GM19463 (cell line): ENCODE data around the gene ITGB1.
A peak's percentile ranks its signal among the peaks of the same experiment; 100 is the strongest.
"Not testable (repeated sequence)": the region's sequence is repeated elsewhere in the genome, so short reads cannot be mapped to it uniquely, and the experiment has no call there.

Source experiments
- ATAC-seq: cut with Tn5 transposase; IDR thresholded peaks from one replicate; pipeline ENCODE4 v1.9.1; 2021; ENCODE audit warnings: mild to moderate bottlenecking, moderate library complexity; ENCODE audit not compliant: unreplicated experiment

ITGB1 gene

DNA sequence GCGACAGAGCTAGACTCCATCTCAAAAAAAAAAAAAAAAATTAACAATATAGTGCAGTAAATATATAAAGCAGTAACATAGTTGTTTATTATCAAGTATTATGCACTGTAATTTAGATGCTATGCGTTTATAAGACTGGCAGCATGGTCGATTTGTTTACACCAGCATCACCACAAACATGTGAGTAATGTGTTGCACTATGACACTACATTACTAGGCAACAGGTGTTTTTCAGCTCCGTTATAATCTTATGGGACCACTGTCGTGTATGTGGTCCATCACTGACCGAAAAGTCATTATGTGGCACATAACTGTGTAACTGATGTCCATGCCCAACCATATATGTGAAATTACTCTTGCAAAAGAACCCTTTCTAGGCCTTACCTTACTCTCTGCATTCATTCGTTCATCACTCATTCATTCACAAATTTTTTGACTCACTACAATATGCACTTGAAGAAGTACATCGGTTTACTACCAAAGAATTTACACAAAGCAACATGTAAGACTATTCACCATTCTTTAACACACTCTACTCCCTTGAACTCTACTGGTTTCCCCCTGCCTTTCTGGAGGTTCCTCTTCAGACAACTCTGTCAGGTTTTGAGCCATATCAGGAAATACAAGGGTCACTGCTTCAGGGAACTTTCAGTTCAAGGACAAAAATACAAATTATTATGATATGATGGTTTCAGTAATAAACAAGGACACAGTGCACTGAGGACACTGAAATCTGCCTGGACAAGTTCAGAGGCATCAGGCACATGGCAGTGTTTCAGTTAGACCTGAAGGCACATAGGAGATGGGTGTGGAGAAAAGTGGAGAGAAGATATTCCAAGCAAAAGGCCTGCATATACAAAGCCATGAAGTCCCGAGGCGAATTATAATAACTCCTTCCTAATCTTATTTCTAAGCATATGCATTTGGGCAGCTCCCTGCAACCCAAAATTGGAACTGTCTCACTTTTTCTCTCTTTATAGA, 17.4 kb downstream of the ITGB1 start:
- ATAC-seq, result peak; percentile 39

DNA sequence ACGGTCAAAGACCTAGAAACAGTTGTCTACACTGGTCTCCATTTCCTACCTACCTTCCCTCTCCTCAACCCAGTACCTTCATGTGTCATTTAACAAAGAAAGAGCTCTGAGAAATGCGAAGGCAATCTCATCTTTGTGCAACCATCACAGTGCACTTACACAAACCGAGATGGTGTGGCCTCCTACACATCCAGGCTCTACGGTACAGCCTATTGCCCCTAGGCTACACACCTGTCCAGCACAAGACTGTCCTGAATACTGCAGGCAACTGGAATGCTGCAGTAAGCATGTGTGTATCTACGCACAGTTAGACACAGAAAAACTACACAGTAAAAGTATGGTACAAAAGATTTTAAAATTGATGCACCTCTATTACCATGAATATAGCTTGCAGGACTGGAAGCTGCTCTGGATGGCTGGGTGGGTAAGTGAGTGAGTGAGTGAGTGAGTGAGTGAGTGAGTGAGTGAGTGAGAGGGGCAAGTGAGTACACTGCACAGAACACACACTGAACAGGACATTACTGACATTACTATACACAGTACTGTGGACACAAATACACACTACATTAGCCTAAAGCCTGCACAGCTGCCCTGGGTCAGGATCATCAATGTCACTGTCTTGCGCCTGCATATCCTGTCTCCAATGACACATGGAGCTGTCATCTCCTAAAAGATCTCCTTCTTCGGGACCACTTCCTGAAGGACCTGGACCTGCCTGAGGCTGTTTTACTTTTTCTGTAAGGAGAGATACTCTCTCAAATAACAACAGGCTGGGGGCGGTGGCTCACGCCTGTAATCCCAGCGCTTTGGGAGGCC, 18.5 kb downstream of the ITGB1 start:
- no peak for ATAC-seq

DNA sequence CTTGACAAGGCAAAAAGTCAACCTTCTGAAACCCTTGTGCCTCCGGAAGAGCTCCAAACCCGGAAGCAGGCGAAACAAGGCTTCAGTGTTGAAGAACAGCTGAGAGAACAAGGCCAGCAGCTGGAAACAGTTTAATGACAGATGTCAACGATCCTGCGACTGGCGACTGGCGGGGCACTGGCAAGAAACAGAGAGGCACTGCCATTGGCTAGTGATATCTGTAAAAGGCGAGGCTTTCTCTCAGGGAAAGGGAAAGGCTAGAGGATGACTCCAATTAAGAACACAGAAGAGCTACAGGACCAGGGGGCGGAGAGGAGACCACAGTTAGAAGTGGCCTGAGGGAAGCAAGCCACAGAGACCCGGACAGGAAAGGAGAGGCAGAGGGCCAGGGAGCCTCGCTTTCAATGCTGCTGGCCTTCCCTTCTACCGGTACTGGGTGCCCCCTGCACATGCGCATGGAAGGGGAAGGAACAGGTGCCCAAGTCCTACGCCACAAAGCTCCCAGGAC, 19.4 kb downstream of the ITGB1 start:
- no peak for ATAC-seq

DNA sequence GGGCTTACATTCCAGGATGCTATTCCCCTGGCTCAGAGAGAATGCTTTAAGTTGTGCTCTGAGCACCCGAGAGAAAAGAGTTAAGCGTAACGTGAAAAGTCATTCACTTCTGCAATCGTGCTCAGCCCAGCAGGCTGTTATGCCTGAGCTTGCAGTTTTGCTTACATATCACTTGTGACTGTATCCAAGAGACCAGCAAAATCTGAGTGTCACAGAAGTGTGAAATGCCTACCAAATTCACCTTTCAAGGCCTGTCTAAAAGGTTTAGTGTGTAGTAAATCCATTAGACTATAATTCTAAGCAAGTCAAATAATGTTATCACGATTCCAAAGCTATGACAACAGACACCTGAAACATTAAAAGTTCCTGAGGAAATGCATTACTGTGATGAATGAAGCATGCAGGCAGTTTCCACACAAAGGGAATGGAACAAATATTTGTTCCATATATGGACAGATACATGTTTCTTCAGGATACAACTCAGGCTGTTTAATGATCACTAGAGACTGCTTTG, 20.1 kb downstream of the ITGB1 start:
- ATAC-seq, result no peak

DNA sequence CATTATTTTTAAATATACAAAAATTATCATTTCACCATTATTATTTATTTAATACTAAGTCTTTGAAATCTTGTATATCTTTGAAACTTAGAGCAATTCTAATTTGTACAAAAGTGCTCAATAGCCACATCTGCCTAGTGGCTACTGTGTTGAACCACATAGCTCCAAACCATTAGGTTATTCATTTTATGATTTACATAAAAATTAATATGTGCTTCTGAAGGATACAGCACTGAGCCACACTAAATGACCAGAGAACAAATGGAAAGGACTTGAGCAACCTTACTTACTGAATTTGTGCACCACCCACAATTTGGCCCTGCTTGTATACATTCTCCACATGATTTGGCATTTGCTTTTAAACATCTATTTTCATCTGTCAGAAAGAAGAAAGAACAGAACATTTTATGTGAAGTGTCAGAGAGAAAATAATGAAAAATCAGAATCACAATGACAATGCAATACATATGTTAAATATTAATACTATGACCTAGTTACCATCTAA, 25.8 kb downstream of the ITGB1 start:
- no peak for ATAC-seq

DNA sequence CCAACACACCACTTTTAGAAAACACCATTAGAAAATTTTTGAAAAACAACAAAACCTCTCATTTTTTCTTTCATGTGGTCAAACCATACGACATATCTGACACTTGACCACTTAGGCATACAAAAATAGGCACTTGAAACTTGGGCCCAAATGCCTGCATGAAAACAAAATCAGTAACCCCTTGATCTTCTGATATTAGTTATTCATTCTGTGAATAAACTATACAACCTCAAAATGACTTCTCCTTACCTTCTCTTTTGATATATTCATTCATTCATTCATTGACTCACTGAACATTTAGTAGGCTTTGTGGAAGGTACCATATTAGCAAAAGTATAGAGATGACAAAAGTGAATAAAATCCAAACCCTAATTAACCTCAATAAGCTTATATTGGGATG, 26.4 kb downstream of the ITGB1 start:
- ATAC-seq, result no peak

DNA sequence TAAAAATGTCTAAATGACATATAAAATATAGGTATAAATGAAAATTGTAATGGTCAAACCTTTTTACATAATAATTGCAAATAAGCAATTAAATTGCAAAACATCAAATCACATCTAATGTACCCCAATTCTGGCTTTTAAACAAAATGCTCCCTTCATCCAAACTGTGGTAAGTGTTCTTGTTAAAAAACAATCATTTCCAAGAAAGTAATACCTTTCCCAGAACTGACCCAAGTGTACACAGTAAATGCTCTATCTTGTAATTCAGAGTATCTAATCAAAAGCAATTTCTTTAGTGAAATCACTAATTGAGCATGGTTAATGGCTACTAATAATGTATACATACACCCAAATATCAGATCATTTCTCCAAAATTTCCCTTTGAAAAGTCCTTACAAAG, 28.0 kb downstream of the ITGB1 start:
- ATAC-seq, result no peak

DNA sequence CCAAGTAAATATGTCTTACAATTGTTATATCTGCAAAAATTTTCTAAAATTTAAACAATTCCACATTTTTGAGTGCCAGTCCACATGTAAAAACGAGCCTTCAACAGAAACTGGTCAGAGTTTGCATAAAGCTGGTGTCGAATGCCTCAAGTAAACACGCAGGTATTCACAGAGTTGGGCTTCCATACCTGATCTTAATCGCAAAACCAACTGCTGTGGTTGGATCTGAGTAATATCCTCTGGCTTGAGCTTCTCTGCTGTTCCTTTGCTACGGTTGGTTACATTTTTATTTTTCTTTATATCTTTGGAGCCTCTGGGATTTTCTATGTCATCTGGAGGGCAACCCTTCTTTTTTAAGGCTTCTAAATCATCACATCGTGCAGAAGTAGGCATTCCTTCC, 28.4 kb downstream of the ITGB1 start:
- no peak for ATAC-seq

DNA sequence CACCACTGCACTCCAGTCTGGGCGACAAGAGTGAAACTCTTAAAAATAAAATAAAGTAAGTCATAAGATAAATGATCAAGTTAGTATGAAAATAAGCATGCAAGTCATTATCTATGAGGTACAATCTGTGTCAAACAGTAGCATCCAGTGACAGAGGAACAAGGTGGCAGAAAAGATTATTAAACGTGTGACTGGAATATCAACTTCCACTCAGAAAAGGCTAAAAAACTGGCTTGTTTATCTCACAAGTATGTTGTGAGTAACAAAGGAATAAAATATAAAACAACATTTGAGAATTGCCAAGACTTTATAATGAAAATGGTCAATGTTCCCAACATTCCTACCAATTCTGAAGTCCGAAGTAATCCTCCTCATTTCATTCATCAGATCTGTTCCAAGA, 30.3 kb downstream of the ITGB1 start:
- ATAC-seq, result no peak

DNA sequence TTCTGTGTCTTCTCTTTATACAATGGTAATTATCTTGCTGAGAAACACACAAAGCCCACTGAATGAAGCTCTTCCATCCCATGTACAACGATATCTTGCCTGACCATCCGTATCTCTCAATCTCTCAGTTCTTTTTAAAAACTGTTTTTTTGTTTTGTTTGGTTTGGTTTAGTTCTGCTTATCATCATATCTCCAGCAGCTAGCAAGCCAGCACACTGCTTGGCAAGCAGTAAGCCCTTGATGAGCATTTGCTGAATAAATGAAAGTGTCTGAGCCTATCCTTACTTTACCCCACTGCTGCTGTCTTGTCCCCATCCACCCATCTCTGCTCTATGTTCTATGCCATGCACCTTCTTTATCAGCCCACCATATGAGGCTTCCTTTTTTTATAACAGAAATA, 34.2 kb downstream of the ITGB1 start:
- no peak for ATAC-seq

DNA sequence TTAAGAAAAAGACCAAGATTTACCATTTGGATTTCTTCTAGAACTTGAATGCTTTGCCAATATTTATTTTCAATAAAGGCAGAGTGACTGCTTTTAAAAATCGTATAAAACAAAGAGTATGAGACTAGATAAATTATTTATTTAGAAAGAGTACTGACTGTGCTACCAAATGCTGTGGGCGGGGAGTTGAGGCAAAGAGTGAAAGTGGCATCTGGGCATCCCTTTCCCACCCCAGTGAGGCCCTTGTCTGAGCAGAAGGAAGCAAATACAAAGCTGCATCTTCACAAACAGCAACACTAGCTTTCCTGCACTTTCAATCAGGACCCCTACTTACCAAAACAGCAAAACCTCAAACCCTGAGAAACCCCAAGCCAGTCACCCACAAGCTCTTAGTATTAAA, 34.9 kb downstream of the ITGB1 start:
- ATAC-seq, result no peak

DNA sequence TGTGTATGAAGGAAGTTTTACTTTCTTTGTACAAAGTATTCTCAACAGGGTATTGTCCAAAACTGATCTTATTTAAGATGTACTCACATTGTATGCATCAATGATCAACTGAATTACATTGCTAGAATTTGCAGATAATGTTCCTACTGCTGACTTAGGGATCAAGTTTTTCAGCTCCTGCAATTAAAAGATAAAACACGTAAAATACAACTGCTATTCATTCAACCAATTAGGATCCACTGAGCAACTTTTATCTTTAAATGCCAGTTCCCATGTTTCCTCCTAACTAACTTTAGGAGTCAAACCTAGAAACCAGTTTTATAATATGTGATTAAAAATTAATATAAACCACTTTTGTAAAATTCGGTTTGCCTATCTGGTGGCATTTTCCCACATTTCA, 35.9 kb downstream of the ITGB1 start:
- no peak for ATAC-seq

DNA sequence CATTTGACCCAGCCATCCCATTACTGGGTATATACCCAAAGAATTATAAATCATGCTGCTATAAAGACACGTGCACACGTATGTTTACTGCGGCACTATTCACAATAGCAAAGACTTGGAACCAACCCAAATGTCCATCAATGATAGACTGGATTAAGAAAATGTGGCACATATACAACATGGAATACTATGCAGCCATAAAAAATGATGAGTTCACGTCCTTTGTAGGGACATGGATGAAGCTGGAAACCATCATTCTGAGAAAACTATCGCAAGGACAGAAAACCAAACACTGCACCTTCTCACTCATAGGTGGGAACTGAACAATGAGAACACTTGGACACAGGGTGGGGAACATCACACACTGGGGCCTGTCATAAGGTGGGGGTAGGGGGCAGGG, 40.2 kb downstream of the ITGB1 start:
- not testable (repeated sequence) for ATAC-seq

DNA sequence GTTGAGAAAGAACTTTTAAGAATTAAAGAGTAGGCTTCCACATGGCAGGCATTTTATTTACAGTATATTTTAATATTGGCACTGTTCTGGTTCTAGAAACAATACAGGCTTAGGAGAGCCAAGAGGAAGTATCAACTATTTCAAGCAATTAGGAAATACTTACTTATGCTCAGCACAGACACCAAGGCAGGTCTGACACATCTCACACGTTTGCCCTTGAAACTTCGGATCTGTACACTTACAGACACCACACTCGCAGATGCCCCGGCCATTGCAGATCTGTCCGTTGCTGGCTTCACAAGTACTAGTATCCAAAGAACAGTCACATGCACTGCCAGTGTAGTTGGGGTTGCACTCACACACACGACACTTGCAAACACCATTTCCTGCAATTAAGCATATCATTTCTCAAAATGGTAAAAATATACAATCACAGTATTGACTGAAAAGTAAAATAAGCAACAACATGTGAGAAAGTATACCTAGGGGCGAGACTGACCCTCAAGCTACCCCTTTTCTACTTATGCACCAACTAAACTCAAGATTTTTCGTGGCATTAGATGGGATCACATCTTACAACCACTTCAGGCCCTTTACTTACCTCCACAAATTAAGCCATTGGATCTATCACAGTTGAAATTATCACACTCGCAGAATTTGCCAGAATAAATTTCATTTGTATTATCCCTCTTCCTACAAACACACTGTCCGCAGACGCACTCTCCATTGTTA, 46.6 kb downstream of the ITGB1 start:
- ATAC-seq, result no peak

DNA sequence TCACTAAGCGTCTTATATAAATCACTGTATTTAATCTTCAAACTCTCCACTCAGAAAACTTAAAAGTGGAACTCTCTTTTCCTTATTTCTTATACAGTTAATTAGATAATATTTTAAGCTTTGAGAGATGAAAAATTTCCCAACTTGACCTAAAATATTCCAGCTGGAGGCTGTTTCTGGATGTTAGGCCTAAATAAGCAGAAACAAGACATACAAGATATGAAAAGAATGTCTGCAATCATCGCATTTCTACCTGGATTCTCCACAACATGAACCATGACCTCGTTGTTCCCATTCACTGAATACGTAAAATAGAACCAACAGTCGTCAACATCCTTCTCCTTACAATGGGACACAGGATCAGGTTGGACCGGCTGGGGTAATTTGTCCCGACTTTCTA, 48.1 kb downstream of the ITGB1 start:
- not testable (repeated sequence) for ATAC-seq

DNA sequence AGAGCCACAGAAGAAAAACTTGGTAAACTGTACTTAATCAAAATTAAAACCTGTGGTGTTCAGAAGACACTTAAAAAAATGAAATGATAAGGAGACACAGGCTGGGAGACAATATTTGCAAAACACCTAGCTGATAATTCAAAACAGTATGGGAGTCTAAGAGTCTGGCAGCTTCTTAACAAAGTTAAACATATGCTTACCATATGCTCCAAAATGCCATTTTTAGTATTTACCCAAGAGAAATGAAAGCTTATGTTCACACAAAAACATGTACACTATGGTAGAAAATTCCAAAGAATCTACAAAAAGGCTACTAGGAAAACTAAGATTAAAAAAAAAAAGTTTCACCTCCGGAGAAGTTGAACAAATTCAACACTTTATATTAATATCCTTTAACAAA, 48.6 kb downstream of the ITGB1 start:
- ATAC-seq, result no peak

DNA sequence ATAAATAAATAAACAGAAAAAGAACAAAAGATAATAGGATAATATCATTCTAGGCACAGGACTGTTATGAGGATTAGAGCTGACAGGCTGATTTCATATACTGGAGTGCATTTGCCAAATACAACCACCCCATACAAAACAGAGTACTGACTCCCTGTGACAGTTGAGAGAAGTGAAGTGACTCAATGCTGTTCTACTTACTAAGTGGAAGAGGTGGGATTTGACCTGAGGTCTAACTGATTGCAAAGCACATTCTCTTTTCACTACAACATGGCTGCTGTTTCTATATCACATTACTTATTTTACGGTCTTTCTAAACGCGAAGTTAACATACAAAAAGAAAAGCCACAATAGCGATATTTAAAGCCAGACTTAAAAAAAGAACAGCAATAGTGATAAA, 51.4 kb downstream of the ITGB1 start:
- ATAC-seq, result no peak

DNA sequence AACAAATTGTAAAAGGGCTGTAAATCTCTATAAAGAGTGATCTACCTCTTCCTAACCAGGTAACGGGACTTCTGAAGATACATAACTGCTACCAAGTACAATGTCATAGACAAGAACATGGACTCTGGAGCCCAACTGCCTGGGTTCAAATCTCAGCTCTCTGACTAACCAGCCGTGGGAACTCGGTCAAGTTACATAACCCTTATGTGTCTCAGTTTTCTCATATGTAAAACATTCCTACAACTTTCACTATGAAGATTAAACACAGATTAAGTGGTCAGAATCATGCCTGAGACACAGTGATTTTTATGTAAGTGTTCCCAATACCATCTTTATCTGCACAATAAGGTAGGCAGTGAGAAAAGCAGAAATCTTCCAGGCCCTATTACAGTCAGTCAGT, 52.6 kb downstream of the ITGB1 start:
- no peak for ATAC-seq

DNA sequence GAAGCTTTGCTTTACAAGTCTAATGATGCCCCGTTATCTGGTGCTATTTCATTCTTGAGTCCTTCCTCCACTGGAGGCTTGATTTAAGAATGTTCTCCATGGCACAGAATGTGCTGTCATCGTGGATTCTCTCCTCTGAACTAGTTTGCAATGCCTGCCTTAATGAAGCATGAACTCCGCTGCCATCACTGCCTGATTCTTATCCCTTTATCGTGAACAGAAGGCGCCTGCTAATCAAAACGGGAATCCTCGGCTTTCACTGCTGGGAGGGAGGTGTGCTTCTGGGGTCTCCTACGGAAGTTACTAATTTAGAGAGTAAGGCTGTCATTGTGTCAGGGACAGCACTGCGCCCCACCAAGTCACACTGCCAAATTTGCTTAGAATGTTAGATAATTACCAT, 56.2 kb downstream of the ITGB1 start:
- ATAC-seq, result no peak

DNA sequence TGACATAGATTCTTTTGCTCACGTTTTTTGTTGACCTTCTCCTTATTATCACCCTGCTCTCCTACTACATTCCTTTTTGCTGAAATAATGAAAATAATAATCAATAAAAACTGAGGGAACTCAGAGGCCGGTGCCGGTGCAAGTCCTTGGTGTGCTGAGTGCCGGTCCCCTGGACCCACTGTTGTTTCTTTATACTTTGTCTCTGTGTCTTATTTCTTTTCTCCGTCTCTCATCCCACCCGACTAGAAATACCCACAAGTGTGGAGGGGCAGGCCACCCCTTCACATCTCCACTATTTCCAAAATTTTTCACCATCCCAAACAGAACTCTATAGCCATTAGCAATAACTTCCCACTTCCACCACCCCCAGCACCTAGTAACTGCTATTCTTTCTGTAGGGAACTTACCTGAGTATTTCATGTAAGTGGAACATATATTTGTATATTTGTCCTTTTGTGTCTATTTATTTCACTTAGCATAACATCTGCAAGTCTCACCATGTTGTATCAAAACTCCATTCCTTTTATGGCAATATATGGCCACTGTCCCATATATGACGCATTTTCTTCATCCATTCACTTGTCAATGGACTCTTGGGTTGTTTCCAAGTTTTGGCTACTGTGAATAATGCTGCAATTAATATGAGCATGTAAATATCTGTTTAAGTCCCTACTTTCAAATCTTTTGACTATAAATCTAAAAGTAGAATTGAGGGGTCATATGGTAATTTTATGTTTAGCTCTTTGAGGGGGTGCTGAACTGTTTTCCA, 62.6 kb downstream of the ITGB1 start:
- not testable (repeated sequence) for ATAC-seq
